ENCODE results near the gene CEP83.
A peak's percentile ranks its signal among the peaks of the same experiment; 100 is the strongest.

Gene CEP83

DNA sequence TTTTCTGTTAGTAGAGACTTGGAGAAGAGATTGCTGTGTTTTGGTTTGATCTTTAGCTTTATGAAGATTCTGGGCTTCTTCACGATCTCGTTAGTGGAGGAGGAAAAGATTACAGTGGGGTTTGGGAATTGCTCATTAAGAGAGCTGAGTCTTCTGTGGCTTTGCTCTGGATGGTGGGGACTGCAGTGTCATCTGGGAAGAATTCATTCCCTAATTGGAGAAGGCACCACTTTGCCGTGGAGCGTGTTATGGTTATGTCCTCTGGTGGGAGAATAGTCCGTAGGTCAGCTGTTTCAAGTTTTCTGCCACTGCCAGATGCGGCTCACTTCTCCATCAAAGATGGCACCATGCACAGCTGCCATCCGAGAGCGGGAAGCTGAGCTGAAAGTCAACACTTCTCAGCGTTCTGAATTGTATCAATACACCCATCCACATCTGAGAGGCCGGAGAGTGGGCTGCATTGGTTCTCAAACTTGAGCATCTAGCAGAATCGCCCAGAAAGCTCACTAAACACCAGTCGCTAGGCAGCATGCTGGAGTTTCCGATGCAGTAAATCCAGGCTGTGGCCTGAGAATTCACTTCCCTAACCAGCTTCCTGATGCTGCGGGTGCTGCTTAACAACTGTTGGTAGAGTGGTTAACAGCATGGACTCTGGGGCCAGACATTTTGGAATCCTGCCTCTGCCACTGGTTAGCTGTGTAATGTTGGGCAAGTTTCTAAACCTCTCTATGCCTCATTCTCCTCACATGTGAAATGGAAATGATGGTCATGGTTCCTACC lies 193.5 kb downstream of the CEP83 start:
- TF ChIP-seq, protein P1, sequence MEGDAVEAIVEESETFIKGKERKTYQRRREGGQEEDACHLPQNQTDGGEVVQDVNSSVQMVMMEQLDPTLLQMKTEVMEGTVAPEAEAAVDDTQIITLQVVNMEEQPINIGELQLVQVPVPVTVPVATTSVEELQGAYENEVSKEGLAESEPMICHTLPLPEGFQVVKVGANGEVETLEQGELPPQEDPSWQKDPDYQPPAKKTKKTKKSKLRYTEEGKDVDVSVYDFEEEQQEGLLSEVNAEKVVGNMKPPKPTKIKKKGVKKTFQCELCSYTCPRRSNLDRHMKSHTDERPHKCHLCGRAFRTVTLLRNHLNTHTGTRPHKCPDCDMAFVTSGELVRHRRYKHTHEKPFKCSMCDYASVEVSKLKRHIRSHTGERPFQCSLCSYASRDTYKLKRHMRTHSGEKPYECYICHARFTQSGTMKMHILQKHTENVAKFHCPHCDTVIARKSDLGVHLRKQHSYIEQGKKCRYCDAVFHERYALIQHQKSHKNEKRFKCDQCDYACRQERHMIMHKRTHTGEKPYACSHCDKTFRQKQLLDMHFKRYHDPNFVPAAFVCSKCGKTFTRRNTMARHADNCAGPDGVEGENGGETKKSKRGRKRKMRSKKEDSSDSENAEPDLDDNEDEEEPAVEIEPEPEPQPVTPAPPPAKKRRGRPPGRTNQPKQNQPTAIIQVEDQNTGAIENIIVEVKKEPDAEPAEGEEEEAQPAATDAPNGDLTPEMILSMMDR (IDR thresholded peaks at IDR 0.05; ENCODE audit: borderline replicate concordance, control extremely low read depth, extremely low read depth, insufficient read depth, missing control alignments) = no peak
- in situ Hi-C loops (cut with MboI; ENCODE audit: low sequenced_read_pairs, unreplicated experiment) = no loop called here
- DNase-seq (ENCODE audit: low spot score) = no peak

DNA sequence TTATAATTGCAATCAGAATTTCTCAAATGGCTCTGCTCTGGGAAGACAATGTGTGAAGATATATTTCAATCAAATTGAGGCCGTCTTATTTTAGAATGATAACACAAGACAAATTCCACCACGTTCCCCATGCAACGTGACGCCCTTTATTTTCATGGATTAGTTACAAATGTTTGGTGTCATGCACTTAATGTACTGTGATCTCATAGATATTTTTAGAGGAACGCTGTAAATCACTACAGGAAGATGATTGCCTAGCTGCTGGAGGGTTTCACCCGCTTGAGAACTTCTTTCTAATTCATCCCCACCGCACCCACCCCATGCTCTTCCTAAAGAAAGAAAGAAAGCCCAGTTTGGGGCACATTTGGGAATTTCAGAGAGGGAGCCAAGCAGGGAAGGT lies 194.1 kb downstream of the CEP83 start:
- in situ Hi-C loops (cut with MboI; ENCODE audit: low sequenced_read_pairs, unreplicated experiment) = no loop called here
- no peak for DNase-seq (ENCODE audit: low spot score)
- TF ChIP-seq, protein P1 (IDR thresholded peaks at IDR 0.05; ENCODE audit: borderline replicate concordance, control extremely low read depth, extremely low read depth, insufficient read depth, missing control alignments) = no peak

DNA sequence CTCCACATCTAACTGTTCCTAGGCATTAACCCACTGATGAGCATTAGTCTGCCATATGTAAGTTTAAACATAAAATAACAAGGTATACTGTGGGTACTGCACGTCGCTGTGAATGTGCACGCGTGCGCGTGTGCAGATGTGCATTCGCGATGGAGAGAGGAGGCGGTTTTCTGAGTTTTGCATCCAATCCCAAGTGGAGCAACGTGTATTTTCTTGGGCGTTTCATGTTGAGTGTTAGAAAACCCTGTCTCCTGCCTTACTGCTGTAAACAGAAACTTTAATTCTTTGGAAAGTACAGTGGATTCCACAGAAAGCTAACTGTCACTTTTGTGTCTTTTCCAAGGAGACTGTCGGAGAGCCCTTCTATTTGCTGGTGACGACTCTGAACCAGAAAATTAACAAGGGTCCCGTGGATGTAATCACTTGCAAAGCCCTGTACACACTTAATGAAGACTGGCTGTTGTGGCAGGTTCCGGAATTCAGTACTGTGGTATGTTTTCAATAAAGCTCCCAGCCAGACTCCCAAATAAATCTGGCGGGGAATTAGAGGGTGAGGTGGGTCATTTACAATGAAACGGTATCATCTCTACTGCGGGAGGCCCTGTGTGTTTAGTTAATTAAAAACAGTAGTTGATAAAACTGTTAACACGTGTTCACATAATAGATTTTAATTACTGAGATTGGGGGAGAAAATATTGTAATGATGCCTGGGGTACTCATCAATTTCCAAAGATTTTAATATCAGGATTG lies 194.8 kb downstream of the CEP83 start:
- in situ Hi-C loops (cut with MboI; ENCODE audit: low sequenced_read_pairs, unreplicated experiment) = no loop called here
- TF ChIP-seq, protein P1 (IDR thresholded peaks at IDR 0.05; ENCODE audit: borderline replicate concordance, control extremely low read depth, extremely low read depth, insufficient read depth, missing control alignments) = no peak
- no peak for DNase-seq (ENCODE audit: low spot score)

DNA sequence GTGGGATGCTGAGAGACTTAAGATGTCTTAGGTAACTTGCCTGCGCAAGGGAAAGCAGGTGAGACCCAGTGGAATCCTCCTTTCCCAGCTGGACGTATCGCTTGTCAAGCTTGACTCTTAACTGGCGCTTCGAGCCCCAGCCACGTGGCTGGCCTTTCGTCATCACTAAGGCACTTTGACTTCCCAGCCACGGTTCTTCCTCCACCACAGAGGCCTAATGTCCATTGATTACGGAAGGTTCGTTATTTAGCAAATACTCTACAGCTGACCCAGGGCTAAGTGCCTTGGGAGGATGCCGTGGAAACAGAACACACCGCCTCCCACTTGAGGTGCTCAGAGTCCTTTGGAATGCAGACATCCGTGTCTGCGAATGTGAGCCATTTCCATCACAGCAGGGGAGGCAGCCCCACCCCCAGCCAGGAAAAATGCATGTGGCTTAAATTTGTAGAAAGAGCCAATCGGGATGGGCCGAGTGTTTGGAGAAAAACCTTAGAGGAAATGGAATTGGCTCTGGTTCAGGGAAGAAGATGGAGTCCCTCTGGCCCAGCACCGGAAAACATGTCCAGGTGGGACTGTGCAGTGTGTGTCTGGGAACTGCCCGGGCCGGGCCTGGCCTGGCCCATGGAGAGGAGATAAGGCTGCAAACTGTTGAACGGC lies 195.6 kb downstream of the CEP83 start:
- TF ChIP-seq, protein P1 (IDR thresholded peaks at IDR 0.05; ENCODE audit: borderline replicate concordance, control extremely low read depth, extremely low read depth, insufficient read depth, missing control alignments) = no peak
- DNase-seq (ENCODE audit: low spot score) = no peak
- in situ Hi-C loops (cut with MboI; ENCODE audit: low sequenced_read_pairs, unreplicated experiment) = no loop called here

DNA sequence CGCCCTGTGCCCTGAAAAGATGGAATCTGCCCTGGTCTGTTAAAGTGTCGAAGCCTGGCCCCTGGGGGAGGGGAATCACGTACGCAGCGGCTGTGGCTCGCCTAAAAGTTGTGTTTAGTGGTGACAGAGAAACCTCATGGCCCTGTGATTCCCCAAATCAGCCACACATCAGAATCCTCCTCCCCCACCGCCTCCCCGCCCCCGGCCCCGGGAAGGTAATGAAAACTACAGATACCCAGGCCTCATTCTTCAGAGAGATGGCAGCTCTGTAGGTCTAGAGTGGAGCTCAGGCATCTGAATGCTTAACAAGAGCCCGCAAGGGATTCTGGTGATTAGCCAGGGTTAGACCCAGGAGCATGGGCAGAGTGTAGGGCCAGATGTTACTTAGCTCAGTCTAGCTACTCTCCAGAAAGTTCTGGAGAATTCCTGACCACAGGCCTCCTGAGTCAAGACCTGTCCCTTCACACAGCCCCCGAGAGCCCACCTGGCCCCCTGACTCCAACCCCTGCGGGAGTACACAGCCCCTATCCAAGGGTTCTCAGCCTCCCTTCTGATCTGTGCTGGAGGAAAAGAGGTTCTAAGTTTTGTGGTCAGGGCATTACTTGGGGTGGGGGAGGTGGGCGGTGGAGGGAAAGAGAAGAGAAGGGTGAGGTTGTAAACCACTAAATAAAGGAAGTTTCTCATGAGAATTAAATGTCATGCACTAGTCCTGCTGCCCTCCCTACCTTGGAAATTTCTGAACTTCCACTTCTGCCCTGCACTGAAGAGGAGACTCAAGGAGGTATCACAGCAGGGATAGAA lies 196.5 kb downstream of the CEP83 start:
- TF ChIP-seq, protein P1 (IDR thresholded peaks at IDR 0.05; ENCODE audit: borderline replicate concordance, control extremely low read depth, extremely low read depth, insufficient read depth, missing control alignments) = no peak
- in situ Hi-C loops (cut with MboI; ENCODE audit: low sequenced_read_pairs, unreplicated experiment) = no loop called here
- peak; percentile 67 for DNase-seq (ENCODE audit: low spot score)
